Measurements from ENCODE around the gene PCDHGA11. TPM values are rescaled to one million over a fixed set of nuclear protein-coding genes. Genes with fewer than 3 reads are reported as not detected.
"Not testable (repeated sequence)": the region's sequence is repeated elsewhere in the genome, so short reads cannot be mapped to it uniquely, and the experiment has no call there.

PCDHGA11 gene
- total RNA-seq, 5 donors from 2014 or later (not counting 1 experiment from before 2014, with no cell fraction given), result 0.06 to 0.44 (median 0.11) TPM; not detected in 1

DNA sequence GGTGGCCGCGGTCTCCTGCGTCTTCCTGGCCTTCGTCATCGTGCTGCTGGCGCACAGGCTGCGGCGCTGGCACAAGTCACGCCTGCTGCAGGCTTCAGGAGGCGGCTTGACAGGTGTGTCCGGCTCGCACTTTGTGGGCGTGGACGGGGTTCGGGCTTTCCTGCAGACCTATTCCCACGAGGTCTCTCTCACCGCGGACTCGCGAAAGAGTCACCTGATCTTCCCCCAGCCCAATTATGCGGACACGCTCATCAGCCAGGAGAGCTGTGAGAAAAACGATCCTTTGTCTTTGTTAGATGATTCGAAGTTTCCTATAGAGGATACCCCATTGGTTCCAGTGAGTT lies 5.6 kb upstream of the PCDHGA11 start:
- WGBS (ENCODE audit: insufficient coverage), result 12% methylated on average over 15 of the region's 24 CpGs

DNA sequence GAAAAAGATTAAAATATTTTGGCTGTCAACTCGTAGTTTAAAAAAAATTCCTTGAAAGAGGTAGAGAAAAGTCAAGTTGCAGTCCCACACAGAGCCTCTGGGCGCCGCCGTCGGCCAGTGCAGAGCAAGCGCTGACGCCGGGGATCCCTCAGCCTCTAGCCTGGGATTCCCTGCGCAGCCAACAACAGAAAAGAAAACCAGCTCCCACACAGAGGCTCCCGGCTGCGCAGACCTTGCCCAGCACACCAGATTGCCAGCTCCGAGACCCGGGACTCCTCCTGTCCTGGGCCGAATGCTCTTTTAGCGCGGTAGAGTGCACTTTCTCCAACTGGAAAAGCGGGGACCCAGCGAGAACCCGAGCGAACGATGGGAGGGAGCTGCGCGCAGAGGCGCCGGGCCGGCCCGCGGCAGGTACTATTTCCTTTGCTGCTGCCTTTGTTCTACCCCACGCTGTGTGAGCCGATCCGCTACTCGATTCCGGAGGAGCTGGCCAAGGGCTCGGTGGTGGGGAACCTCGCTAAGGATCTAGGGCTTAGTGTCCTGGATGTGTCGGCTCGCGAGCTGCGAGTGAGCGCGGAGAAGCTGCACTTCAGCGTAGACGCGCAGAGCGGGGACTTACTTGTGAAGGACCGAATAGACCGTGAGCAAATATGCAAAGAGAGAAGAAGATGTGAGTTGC lies 3.2 kb upstream of the PCDHGA11 start, which contains the start of gene PCDHGB7:
TSS of gene PCDHGB7 (plus strand) at position 184 of the 679 bp plus-strand sequence. CDS start at position 367, 183 bp downstream.
- 16% methylated on average over 37 of the region's 47 CpGs for WGBS (ENCODE audit: insufficient coverage)
- not testable (repeated sequence) for H3K27ac ChIP-seq (ENCODE audit: low read length); H3K36me3 ChIP-seq (ENCODE audit: control insufficient read depth in 2 of 2, extremely low read depth in 1 of 2, insufficient read depth in 1 of 2, low read length in 1 of 2); H3K9me3 ChIP-seq
- Histone ChIP-seq H3K4me3 (ENCODE audit: control insufficient read depth in 1 of 2, extremely low read depth in 1 of 2, low read length in 1 of 2) (peak within 1 kb of the TSS; percentile 4 to 40), H3K27me3 (replicated peaks in 1 of 2; ENCODE audit: control insufficient read depth in 2 of 2, extremely low read depth in 1 of 2, insufficient read depth in 2 of 2, low read length in 1 of 2) (peaks cover 32 to 68% of the 10 kb centered on the region in 2 experiments), H3K4me1 (ENCODE audit: control insufficient read depth in 1 of 2, extremely low read depth in 1 of 2, insufficient read depth in 2 of 2, low read length in 2 of 2) (peaks cover 0 to 26% of the 10 kb centered on the region in 2 experiments)
- ChIA-PET CTCF (interaction anchor here in 1 of 2 donors (0.6 to 1.8 kb wide), 3 partner anchors 11 to 22 kb away, joined by 4 to 6 read pairs (median 6); no protein-coding TSS in a partner anchor), POLR2A (interaction anchor here (0.6 kb wide), 2 partner anchors 116 to 186 kb away, joined by 3 to 7 read pairs; no protein-coding TSS in a partner anchor)
- Mint-ChIP-seq H3K4me3 (peak within 1 kb of the TSS in 2 of 3 donors; percentile 49 to 50), H3K4me1 (peaks cover 23 to 40% (median 26%) of the 10 kb centered on the region in 3 donors), H3K27ac (peak within 1 kb of the TSS in 1 of 2 donors; percentile 76), H3K36me3 (peaks cover 24% of the 10 kb centered on the region), H3K27me3 (peaks cover 63 to 81% of the 10 kb centered on the region in 2 donors), H3K9me3 (peaks cover 11 to 32% (median 31%) of the 10 kb centered on the region in 3 donors)
- ATAC-seq (replicated peaks in 1 of 4) (peak in 3 of 4 experiments; percentile 50 to 56 (median 54)), DNase-seq (peak in 17 of 35 experiments; percentile 14 to 54 (median 24))

More for the DNA sequence above, 5.6 kb upstream of the PCDHGA11 start:
- H3K27ac ChIP-seq (ENCODE audit: low read length); ATAC-seq (replicated peaks in 1 of 4); H3K36me3 ChIP-seq (ENCODE audit: control insufficient read depth in 2 of 2, extremely low read depth in 1 of 2, insufficient read depth in 1 of 2, low read length in 1 of 2); POLR2A ChIA-PET; H3K27ac Mint-ChIP-seq; H3K4me3 ChIP-seq (ENCODE audit: control insufficient read depth in 1 of 2, extremely low read depth in 1 of 2, low read length in 1 of 2); DNase-seq; H3K9me3 ChIP-seq: not testable (repeated sequence)
- H3K36me3 Mint-ChIP-seq, result peaks cover 18% of the 10 kb centered on the region
- CTCF ChIA-PET, result interaction anchor here in 1 of 2 donors (0.6 kb wide), 1 partner anchor 12 kb away, joined by 3 read pairs; no protein-coding TSS in a partner anchor
- Histone ChIP-seq H3K4me1 (ENCODE audit: control insufficient read depth in 1 of 2, extremely low read depth in 1 of 2, insufficient read depth in 2 of 2, low read length in 2 of 2) (peaks cover 0 to 18% of the 10 kb centered on the region in 2 experiments), H3K27me3 (replicated peaks in 1 of 2; ENCODE audit: control insufficient read depth in 2 of 2, extremely low read depth in 1 of 2, insufficient read depth in 2 of 2, low read length in 1 of 2) (peaks cover 26 to 62% of the 10 kb centered on the region in 2 experiments)
- H3K4me3 Mint-ChIP-seq, result peak overlapping the region in 1 of 3 donors; percentile 52
- peaks cover 55 to 76% of the 10 kb centered on the region in 2 donors for H3K27me3 Mint-ChIP-seq
- peaks cover 20 to 36% (median 23%) of the 10 kb centered on the region in 3 donors for H3K4me1 Mint-ChIP-seq
- H3K9me3 Mint-ChIP-seq, result peaks cover 13 to 23% (median 21%) of the 10 kb centered on the region in 3 donors

DNA sequence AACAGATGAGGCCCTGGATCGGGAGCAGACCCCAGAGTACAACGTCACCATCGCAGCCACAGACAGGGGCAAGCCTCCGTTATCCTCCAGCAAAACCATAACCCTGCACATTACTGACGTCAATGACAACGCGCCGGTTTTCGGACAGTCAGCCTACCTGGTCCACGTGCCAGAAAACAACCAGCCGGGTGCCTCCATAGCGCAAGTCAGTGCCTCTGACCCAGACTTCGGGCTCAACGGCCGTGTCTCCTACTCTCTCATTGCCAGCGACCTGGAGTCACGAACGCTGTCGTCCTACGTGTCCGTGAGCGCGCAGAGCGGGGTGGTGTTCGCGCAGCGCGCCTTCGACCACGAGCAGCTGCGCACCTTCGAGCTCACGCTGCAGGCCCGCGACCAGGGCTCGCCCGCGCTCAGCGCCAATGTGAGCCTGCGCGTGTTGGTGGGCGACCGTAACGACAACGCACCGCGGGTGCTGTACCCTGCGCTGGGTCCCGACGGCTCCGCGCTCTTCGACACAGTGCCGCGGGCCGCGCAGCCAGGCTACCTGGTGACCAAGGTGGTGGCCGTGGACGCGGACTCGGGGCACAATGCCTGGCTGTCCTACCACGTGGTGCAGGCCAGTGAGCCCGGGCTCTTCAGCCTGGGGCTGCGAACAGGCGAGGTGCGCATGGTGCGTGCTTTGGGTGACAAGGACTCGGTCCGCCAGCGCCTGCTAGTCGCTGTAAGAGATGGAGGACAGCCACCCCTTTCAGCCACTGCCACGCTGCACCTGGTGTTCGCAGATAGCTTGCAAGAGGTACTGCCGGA lies 1.6 kb upstream of the PCDHGA11 start:
- Histone ChIP-seq H3K36me3 (ENCODE audit: control insufficient read depth in 2 of 2, extremely low read depth in 1 of 2, insufficient read depth in 1 of 2, low read length in 1 of 2) (no peaks in the 10 kb centered on the region), H3K27me3 (replicated peaks in 1 of 2; ENCODE audit: control insufficient read depth in 2 of 2, extremely low read depth in 1 of 2, insufficient read depth in 2 of 2, low read length in 1 of 2) (peaks cover 27 to 64% of the 10 kb centered on the region in 2 experiments), H3K27ac (ENCODE audit: low read length) (no peak overlapping the region), H3K4me3 (ENCODE audit: control insufficient read depth in 1 of 2, extremely low read depth in 1 of 2, low read length in 1 of 2) (peak overlapping the region in 1 of 2 donors; percentile 35), H3K4me1 (ENCODE audit: control insufficient read depth in 1 of 2, extremely low read depth in 1 of 2, insufficient read depth in 2 of 2, low read length in 2 of 2) (peaks cover 0 to 15% of the 10 kb centered on the region in 2 experiments), H3K9me3 (peaks cover 2% of the 10 kb centered on the region)
- ATAC-seq (replicated peaks in 1 of 4), result no peak
- WGBS (ENCODE audit: insufficient coverage), result 50% methylated on average over 73 of the region's 74 CpGs
- H3K9me3 Mint-ChIP-seq, result peaks cover 4 to 35% (median 30%) of the 10 kb centered on the region in 3 donors
- peaks cover 23% of the 10 kb centered on the region for H3K36me3 Mint-ChIP-seq
- peak overlapping the region in 1 of 2 donors; percentile 62 for H3K27ac Mint-ChIP-seq
- DNase-seq, result no peak
- ChIA-PET POLR2A (no interaction called here), CTCF (no interaction called here)
- H3K27me3 Mint-ChIP-seq, result peaks cover 60 to 75% of the 10 kb centered on the region in 2 donors
- peaks cover 9 to 24% (median 14%) of the 10 kb centered on the region in 3 donors for H3K4me1 Mint-ChIP-seq
- H3K4me3 Mint-ChIP-seq, result no peak overlapping the region

DNA sequence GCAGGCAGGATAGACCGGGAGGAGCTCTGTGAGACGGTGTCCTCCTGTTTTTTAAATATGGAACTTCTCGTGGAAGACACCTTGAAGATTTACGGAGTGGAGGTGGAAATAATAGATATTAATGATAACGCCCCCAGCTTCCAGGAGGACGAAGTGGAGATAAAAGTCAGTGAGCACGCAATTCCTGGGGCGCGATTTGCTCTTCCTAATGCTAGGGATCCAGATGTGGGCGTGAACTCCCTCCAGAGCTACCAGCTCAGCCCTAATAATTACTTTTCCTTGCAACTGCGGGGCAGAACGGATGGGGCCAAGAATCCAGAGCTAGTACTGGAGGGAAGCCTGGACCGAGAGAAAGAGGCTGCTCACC lies 621 bp downstream of the PCDHGA11 start:
- no peak for ATAC-seq (replicated peaks in 1 of 4)
- peaks cover 3 to 32% (median 28%) of the 10 kb centered on the region in 3 donors for H3K9me3 Mint-ChIP-seq
- H3K4me3 Mint-ChIP-seq, result peak overlapping the region; percentile 52 to 76 (median 70)
- H3K4me3 ChIP-seq (ENCODE audit: control insufficient read depth in 1 of 2, extremely low read depth in 1 of 2, low read length in 1 of 2), result peak overlapping the region in 1 of 2 donors; percentile 62
- H3K27me3 ChIP-seq (replicated peaks in 1 of 2; ENCODE audit: control insufficient read depth in 2 of 2, extremely low read depth in 1 of 2, insufficient read depth in 2 of 2, low read length in 1 of 2), result peaks cover 28 to 60% of the 10 kb centered on the region in 2 experiments
- WGBS (ENCODE audit: insufficient coverage), result 30% methylated on average over 9 of the region's 13 CpGs
- DNase-seq, result no peak
- no peaks in the 10 kb centered on the region for H3K36me3 ChIP-seq (ENCODE audit: control insufficient read depth in 2 of 2, extremely low read depth in 1 of 2, insufficient read depth in 1 of 2, low read length in 1 of 2)
- no peak overlapping the region for H3K27ac Mint-ChIP-seq
- ChIA-PET POLR2A (no interaction called here), CTCF (interaction anchor here in 1 of 2 donors (1.5 to 1.7 kb wide), 2 partner anchors 9 to 136 kb away, joined by 11 to 14 read pairs; partner anchors contain the start of gene PCDHGA10)
- peaks cover 3 to 13% (median 7%) of the 10 kb centered on the region in 3 donors for H3K4me1 Mint-ChIP-seq
- no peak overlapping the region for H3K27ac ChIP-seq (ENCODE audit: low read length)
- peaks cover 62 to 78% of the 10 kb centered on the region in 2 donors for H3K27me3 Mint-ChIP-seq
- peaks cover 19% of the 10 kb centered on the region for H3K36me3 Mint-ChIP-seq
- peaks cover 3% of the 10 kb centered on the region for H3K9me3 ChIP-seq
- H3K4me1 ChIP-seq (ENCODE audit: control insufficient read depth in 1 of 2, extremely low read depth in 1 of 2, insufficient read depth in 2 of 2, low read length in 2 of 2), result peaks cover 0 to 15% of the 10 kb centered on the region in 2 experiments

DNA sequence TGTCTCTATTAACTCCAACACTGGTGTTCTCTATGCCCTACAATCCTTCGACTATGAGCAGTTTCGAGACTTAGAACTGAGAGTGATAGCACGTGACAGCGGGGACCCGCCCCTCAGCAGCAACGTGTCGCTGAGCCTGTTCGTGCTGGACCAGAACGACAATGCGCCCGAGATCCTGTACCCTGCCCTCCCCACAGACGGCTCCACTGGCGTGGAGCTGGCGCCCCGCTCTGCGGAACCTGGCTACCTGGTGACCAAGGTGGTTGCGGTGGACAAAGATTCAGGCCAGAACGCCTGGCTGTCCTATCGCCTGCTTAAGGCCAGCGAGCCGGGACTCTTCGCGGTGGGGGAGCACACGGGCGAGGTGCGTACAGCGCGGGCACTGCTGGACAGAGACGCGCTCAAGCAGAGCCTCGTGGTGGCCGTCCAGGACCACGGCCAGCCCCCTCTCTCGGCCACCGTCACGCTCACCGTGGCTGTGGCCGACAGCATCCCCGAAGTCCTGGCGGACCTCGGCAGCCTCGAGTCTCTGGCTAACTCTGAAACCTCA lies 2.0 kb downstream of the PCDHGA11 start:
- Histone ChIP-seq H3K36me3 (ENCODE audit: control insufficient read depth in 2 of 2, extremely low read depth in 1 of 2, insufficient read depth in 1 of 2, low read length in 1 of 2) (no peaks in the 10 kb centered on the region), H3K4me3 (ENCODE audit: control insufficient read depth in 1 of 2, extremely low read depth in 1 of 2, low read length in 1 of 2) (peak overlapping the region in 1 of 2 donors; percentile 41), H3K27me3 (replicated peaks in 1 of 2; ENCODE audit: control insufficient read depth in 2 of 2, extremely low read depth in 1 of 2, insufficient read depth in 2 of 2, low read length in 1 of 2) (peaks cover 35 to 66% of the 10 kb centered on the region in 2 experiments), H3K4me1 (ENCODE audit: control insufficient read depth in 1 of 2, extremely low read depth in 1 of 2, insufficient read depth in 2 of 2, low read length in 2 of 2) (peaks cover 0 to 10% of the 10 kb centered on the region in 2 experiments), H3K27ac (ENCODE audit: low read length) (no peak overlapping the region), H3K9me3 (peaks cover 3% of the 10 kb centered on the region)
- peaks cover 2 to 35% (median 34%) of the 10 kb centered on the region in 3 donors for H3K9me3 Mint-ChIP-seq
- 35% methylated on average over 42 of the region's 42 CpGs for WGBS (ENCODE audit: insufficient coverage)
- CTCF ChIA-PET, result no interaction called here
- no peak overlapping the region for H3K27ac Mint-ChIP-seq
- peaks cover 66 to 84% of the 10 kb centered on the region in 2 donors for H3K27me3 Mint-ChIP-seq
- H3K4me3 Mint-ChIP-seq, result no peak overlapping the region
- ATAC-seq (replicated peaks in 1 of 4) (no peak), DNase-seq (no peak)
- peaks cover 3 to 8% (median 7%) of the 10 kb centered on the region in 3 donors for H3K4me1 Mint-ChIP-seq
- POLR2A ChIA-PET, result no interaction called here
- H3K36me3 Mint-ChIP-seq, result peaks cover 19% of the 10 kb centered on the region

Data from T-cell (primary cell).